Head of caudate nucleus (tissue), 42 donors: ENCODE results near the gene SHOC1.
A peak's percentile ranks its signal among the peaks of the same experiment; 100 is the strongest.
"Not testable (repeated sequence)": the region's sequence is repeated elsewhere in the genome, so short reads cannot be mapped to it uniquely, and the experiment has no call there.

Source experiments
- DNase-seq, 42 donors: peaks; one replicate each; pipeline versions ENCODE4 v3.0.0 to v3.0.0-alpha.2; 2020 to 2021; ENCODE audit warnings: mixed read lengths in 7 of 42
- intact Hi-C: fragments of 100-400 bp; cut with DNase I; formaldehyde crosslinking; loops from one replicate; pipeline ENCODE4 v1.15.0; 2022

The SHOC1 gene

DNA sequence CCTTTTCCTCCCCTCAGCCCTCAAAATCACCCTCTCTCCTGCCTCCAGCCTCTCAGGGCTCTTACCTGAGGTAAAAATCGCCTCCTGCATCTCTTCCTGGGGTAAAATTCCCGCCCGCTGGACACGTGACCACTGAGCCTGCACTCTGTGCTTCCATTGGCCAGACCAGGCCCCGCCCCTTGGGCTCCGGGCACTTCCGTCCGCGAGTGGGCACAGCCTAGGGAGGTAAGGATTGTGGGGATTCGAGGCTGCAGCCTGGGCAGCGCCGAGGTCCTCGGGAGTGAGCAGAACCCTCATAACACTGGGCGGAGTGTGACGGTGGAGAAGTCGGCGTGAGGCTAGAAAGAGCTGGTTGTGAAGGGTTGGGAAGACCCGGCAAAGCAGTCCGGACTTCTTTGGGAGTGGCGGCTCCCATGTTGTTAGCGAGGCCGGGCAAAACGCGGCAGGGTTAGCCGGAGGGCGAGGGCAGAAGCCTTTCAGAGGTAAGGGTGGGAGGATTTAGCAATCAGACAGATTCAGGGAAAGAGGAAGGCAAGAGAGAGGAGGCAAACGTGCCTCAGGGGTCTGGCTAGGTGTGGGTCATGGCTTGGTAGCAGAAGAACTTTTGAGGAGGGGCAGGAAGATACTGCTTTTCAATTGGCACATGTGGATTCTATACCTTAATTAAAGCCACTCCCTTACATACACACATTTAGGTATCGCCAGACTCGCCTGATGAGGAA, at the start of gene SHOC1:
Gene SHOC1 (minus strand): TSS at position 103 of the 722 bp plus-strand sequence. CDS start 3,519 bp downstream, outside the sequence.
- DNase-seq = no peak
- intact Hi-C loops = no loop called here

DNA sequence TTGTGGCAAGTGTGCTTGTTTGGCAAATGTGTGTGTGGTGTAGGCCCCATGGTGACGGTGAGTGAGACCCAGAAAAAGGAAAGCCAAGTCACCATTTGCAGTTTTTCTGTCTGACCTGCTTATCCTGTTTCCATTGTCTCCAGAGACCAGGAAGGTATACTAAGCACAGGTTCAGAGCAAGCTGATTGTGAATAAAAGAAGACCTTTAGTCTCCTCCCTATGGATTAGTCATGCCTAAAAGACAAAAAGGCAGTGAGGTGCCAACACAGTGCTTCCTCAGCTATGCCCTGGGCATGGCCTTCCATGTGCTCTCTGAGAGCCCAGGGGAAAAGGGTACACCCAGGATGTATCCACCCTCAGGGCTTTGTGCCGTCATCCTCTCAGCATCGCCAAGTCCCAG, 49.2 kb upstream of the SHOC1 start:
- intact Hi-C loops = no loop called here

DNA sequence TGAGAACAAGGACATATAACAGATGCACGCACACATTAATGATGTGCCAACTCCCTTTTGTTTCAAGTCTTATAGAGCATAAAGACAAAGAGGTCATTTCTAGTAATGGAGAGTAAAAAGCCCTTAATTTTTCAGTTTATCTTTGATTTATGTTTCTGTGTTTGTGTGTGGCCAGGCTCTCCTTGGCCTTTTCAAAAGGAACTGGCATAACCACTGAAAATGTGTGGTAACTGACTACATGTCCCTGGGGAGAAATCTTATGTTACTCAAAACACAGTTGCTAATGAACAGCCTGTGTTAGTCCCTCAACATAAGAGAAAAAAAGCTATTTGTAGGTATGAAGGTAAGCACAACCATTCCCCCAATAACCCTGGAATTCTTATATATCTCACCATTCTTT, 47.6 kb upstream of the SHOC1 start:
- DNase-seq = no peak
- intact Hi-C loops = no loop called here

More for the DNA sequence above, 49.2 kb upstream of the SHOC1 start:
- DNase-seq = no peak

DNA sequence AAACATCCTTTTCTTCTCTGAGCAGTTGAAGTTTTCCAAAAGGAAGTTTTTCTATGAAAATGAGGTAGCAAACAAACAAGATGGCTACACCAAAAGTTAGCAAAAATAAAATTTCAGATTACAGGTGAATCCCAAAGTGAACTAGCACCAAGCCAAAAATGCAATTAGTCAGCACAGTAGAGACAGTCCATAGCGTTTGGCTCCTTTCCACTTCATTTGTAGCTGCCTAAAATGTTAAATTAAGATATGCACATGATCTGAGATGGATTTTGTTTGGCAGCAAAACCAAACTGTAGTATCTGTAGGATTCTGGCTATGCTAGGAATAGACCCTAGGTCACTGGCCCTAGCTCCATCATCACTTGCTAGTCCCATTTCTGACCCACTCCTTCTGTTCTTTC, 45.7 kb upstream of the SHOC1 start:
- intact Hi-C loops = no loop called here

DNA sequence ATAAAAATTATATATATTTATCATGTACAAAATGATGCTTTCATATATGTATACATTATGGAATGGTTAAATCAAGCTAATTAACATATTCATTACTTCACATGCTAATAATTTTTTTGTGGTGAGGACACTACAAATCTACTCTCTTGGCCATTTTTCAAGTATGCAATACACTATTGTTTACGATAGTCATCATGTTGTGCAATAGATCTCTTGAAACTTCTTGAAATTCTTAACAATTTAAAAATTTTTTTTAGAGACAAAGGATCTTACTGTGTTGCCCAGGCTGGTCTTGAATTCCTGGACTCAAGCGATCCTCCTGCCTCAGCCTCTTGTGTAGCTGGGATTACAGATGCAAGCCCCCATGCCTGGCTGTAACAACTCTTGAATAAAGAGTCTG, 45.2 kb upstream of the SHOC1 start:
- no peak for DNase-seq
- intact Hi-C loops = no loop called here

More for the DNA sequence above, 45.7 kb upstream of the SHOC1 start:
- DNase-seq = no peak

DNA sequence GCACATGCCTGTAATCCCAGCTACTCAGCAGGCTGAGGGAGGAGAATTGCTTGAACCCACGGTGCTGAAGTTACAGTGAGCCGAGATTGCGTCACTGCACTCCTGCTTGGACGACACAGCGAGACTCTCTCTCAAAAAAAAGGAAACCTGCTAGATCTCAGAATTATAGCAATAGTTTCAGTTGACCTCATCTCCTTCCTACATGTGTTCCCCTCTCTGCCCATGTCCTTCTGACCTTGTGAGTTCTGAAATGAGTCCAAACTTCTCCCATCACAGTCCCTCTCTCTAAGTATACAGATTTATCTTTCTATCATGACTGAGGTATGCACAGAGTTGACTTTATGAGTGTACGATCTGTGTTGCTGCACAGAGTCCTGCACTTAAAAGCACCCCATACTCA, 44.6 kb upstream of the SHOC1 start:
- no peak for DNase-seq
- intact Hi-C loops = no loop called here

DNA sequence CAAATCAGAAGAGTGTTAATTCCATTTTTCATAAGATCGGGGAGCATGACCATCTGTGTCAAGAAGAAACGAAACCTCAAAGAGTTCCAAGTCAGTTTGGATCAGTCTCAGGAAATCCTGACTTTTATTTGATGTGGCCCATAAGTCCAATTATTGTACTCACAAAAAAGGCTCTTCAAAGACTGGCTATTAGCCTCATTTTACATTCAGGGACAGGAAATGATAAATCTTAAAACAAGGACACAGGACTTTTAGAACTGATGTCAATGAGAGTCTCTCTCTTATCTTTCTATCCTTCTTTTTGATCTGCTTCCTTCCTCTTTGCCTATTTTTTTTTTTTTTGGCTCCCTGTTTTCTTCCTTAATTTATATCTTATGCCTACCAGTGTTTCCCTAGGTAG, 43.7 kb upstream of the SHOC1 start:
- no peak for DNase-seq
- intact Hi-C loops = no loop called here

DNA sequence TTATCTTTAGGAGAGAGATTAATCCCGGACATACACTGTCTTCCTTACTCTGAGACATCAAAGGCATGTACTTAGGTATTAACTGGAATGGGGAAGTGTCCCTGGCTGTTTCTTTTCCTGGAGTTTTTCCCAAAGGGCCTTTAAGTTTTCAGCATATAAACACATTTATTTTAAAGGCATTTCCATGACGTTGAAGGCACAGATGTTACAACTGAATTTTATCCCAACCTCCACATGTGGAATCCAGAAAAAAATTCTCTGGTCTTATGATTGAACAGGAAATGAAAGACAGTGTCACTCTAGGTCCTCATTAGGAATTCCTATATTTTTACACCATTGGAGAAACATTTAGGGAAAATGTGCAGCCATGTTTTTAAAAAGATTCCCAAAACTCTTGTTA, 41.6 kb upstream of the SHOC1 start:
- intact Hi-C loops = no loop called here
- no peak for DNase-seq

DNA sequence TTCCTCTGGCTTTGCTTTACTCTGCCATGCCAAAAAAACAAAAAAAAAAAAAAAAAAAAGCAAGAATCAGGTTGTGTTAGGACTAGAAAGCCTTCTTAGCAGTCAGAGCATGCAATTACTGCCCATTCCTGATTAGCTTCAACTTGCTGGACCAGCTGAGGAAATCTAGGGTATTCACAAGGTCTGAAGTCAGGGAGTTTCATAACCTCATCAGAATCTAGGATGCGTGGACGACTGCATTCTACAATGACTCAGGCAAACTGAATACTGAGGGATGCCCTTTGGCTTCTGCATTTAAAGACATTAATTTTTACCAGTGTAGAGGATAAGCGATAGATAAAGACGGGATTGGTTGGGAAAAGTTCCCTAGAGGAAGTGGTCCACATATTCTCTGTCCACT, 39.2 kb upstream of the SHOC1 start:
- intact Hi-C loops = no loop called here
- DNase-seq = no peak

DNA sequence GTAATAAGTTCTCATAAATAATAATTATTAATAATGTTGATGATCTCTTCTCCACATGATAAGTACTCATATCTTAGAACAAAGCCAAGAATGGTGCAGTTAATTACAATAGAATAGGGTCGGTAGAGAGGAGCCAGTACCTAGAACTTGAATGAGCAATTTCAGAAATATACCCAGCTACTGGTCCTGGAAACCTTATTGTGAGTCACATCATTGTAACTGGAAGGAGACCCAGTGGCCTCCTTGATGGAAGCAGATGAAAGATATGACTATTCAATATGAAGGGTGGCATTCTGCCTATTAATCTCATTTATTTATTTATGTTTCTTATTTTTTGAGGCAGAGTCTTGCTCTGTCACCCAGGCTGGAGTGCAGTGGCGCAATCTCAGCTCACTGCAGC, 37.7 kb upstream of the SHOC1 start:
- no peak for DNase-seq
- intact Hi-C loops = no loop called here

DNA sequence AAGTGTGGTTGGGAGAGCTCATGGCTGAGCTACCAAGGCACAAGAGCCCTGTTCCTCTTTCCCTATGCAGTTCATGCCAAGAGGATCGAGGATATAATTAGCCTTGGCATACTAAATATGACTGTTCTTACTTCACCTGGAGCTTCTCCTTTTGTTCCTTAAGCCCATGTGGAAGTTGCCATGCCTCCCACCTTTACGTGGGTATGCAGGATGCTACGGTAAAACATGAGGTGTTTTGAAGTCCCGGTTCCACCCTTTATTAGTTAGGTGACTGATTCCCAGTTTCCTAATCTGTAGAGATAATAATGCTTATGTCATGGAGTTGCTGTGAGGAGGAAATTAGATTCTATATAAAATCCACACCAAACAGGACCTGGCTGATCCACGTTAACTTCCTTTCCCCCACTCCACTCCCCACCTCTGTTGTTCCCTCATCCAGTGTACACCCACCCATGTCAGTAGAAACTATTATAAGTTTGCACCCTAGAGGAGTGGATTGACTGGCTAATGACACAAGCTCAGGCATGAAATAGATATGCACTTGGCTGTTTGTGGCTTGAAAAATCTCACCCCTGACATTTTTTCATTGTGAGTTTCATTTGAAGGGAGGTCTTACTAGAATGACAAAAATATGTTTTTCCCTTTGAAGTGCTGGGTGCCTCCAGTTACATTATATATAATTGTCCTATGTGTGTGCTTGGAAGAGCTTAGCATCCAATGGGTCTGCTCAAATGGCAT, 36.8 kb upstream of the SHOC1 start:
- intact Hi-C loops = no loop called here

DNA sequence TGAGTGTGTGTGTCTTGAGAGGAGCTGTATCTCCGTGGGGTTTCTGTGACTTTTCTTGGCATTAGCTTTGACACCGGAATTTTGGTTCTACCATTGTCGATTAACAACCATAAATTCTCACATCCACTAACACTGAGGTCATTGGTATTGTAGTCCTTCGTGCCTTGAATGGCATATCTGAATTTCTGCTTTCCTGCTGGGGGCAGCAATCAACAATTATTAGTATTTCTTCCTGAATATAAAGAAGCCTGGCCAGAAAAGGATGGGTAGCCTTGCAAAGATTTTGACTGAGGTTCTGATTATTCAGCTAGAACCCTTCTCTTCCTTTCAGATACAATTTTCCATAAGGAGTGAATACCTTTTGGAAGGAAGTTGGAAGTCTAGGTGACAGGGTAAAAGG, 33.5 kb upstream of the SHOC1 start:
- peak in 1 of 42 donors; percentile 8 for DNase-seq
- intact Hi-C loops = no loop called here

More for the DNA sequence above, 36.8 kb upstream of the SHOC1 start:
- DNase-seq = peak in 19 of 42 donors; percentile 2 to 60 (median 15)

DNA sequence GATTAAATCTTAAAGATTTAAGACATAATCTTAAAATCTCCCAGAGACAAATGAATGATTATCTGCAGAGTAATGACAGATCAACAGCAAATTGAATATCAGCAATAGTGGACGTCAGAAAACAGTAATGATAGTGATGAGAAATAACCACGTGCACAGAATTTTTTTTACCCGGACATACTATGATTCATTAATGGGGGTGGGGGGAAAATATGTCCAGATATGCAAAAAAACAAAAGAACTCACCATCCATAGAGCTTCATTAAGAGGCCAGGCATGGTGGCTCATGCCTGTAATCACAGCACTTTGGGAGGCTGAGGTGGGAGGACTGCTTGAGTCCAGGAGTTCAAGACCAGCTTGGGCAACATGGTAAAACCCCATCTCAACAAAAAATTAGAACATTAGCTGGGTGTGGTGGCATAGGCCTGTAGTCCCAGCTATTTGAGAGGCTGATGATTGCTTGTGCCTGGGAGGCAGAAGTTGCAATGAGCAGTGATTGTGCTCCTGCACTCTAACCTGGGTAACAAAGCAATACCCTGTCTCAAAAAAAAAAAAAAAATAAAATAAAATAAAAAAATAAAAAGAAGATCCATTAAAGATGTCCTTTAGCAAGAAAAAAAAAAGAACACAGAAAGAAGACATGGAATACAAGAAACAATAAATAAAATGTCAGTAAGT, 30.9 kb upstream of the SHOC1 start:
- intact Hi-C loops = no loop called here
- DNase-seq = no peak

DNA sequence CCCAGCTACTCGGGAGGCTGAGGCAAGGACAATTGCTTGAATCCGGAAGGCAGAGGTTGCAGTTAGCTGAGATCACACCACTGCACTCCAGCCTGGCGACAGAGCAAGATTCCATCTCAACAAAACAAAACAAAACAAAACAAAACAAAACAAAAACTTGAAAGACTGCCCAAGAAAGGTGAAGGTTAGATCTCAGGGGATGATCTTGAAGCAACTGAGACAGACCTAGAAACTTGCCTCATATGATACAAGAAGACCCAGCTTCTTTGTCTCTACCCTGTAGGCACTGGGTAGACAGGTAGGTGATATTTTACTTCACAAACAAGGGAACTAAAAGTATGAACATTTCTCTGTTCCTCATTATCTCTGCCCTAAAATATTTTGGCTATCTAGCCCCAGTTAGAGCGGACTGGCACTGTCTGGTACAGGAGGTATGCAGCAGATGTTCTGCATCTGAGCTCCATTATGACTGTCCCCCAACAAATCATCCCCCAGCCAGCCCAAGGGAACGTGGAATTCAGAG, 26.3 kb upstream of the SHOC1 start:
- intact Hi-C loops = no loop called here

DNA sequence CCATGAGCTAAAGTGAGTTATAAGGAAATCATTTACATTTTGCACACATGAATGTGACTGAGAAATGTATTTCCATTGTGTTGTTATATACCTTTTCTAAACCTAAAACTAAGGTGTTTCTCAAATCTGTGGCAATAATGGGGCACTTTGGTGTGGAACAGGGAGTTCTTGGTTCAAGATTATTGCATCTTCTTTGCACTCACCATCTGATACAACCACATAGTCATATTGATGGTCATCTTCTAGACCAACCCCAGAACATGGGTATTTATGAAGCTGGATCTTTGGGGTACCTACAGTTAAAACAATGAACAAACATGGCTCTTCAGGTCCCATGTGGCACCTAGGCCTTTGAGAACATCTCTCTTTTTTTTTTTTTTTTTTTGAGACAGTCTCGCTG, 24.6 kb upstream of the SHOC1 start:
- DNase-seq = no peak
- intact Hi-C loops = no loop called here

More for the DNA sequence above, 26.3 kb upstream of the SHOC1 start:
- no peak for DNase-seq

DNA sequence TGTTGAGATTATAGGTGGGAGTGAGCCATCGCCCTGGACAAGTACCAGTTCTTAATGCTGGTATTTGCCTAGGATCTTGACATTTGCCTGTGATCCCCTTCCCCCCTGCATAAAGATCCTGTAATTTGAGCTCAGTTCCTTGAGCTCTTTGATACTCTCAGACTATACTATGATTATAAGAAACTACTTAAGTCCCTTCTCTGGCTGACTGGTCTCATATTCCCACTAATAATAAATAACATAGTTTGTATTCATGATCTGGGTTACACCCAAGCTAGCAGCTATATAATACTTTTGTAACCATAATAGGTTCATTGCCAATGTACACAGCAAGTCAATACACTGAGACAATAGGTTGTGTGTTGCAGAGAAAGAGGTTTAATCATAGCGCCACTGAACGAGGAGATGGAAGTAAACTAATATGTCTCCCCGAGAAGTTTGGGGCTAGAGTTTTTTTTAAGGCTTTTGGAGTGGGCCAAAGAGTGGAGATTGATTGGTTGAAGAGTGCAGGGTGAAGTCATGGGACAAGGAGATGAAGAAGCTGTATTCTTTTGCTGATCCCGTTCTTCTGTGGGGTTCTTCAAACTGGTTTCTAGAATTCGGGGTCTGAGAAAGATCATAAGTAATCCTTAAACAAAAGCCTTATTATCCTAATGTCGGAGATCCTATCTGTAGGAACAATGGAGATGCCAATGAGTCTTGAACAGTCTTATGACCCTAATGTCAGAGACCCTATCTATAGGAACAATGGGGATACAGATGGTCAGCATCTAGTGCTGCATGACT, 20.7 kb upstream of the SHOC1 start:
- no peak for DNase-seq
- intact Hi-C loops = no loop called here

DNA sequence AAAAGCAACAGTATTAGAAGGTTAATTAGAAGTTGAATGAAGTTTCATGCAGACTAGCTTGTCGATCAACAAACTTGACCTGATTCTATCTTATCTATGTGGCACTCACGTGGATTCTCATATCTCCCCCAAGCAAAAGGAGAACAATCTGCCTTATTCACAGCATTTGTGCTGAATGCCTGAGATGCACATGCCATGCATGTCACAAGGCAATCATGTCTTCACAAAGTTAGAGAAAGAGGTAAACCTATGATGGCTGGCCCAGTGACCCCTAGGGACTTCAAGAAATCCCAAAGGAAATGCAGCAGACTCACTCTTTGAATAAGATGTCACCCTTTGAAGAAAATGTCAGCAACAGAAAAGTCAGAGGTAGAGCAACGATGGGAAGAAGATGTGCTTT, 17.6 kb upstream of the SHOC1 start:
- intact Hi-C loops = no loop called here
- no peak for DNase-seq

DNA sequence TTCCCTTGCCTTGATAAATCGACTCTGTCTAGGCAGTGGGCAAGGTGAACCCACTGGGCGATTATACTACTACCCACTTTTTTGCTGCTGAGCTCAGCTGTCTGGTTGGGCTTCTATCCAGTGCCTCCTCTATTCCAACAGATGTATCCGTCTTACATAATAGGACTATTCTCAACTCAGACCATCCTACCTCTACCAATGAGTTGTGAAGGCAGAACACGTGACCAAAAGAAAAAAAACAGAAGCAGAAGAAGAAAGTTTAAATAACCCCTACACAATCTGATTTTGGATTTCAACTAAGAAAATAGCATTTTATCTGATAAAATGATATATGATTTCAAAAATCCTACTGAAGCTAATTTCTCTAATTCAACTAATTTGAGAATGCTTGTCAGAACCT, 16.2 kb upstream of the SHOC1 start:
- intact Hi-C loops = no loop called here

DNA sequence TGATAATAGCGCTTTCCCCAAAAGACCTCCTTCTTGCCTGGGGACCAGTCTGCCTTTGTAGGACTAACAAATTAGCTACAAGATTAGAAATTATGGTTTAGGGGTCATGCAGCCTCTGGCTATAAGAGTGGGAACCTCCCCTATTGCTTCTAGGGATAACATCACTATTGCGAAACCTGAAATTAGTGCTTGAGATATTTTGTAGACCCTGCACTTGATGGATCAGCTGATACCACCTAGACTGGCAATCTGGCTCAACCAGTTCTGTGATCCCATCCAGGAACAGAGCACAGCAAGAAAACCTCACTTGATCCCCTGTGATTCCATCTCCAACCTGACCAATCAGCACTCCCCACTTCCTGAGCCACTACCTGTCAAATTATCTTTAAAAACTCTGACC, 15.7 kb upstream of the SHOC1 start:
- intact Hi-C loops = not testable (repeated sequence)

More for the DNA sequence above, 16.2 kb upstream of the SHOC1 start:
- no peak for DNase-seq

More for the DNA sequence above, 15.7 kb upstream of the SHOC1 start:
- DNase-seq = not testable (repeated sequence)
